ENCODE measurements around the gene SAMM50. TPM values are rescaled to one million over a fixed set of nuclear protein-coding genes. Genes with fewer than 3 reads are reported as not detected.

The SAMM50 gene
- total RNA-seq, 4 donors from 2014 or later = 21.6 to 28.6 (median 27.2) TPM

DNA sequence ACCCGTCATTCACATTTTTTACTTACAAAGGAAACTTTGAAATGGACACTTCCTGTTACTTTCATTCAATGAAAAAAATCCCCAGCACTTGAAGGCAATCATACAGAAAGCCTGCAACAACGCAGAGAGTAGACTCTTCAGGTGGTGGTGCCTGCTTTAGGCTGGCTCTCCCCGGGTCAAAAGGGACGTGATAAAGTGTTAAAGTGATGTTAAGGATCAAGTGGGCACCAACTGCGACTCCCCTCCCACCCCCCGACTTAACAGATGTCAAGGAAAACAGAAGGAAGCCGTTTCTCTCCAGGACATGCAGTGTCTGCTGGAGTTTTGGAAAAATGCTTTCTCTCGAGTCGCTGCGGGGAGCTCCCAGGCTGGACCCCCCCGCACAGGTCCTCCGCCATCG lies 32.1 kb upstream of the SAMM50 start:
- 3% methylated on average over 13 of the region's 13 CpGs for WGBS
- peaks cover 7 to 19% (median 17%) of the 10 kb centered on the region in 4 donors for H3K4me1 ChIP-seq
- H3K9me3 ChIP-seq = peaks cover 0 to 4% (median 0%) of the 10 kb centered on the region in 4 donors
- no peak for DNase-seq (ENCODE audit: extremely low spot score)
- TF ChIP-seq, protein P1, sequence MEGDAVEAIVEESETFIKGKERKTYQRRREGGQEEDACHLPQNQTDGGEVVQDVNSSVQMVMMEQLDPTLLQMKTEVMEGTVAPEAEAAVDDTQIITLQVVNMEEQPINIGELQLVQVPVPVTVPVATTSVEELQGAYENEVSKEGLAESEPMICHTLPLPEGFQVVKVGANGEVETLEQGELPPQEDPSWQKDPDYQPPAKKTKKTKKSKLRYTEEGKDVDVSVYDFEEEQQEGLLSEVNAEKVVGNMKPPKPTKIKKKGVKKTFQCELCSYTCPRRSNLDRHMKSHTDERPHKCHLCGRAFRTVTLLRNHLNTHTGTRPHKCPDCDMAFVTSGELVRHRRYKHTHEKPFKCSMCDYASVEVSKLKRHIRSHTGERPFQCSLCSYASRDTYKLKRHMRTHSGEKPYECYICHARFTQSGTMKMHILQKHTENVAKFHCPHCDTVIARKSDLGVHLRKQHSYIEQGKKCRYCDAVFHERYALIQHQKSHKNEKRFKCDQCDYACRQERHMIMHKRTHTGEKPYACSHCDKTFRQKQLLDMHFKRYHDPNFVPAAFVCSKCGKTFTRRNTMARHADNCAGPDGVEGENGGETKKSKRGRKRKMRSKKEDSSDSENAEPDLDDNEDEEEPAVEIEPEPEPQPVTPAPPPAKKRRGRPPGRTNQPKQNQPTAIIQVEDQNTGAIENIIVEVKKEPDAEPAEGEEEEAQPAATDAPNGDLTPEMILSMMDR (IDR thresholded peaks at IDR 0.05) = no peak
- TF ChIP-seq POLR2A (IDR thresholded peaks at IDR 0.05; ENCODE audit: low read depth) (no peak), EP300 (IDR thresholded peaks at IDR 0.05) (no peak), POLR2AphosphoS5 (IDR thresholded peaks at IDR 0.05) (no peak)
- peaks cover 7 to 71% (median 15%) of the 10 kb centered on the region in 4 donors for H3K27me3 ChIP-seq
- intact Hi-C loops (cut with DNase I) = no loop called here
- H3K36me3 ChIP-seq = no peaks in the 10 kb centered on the region
- H3K27ac ChIP-seq (replicated peaks in 1 of 4) = no peak overlapping the region
- peak overlapping the region; percentile 55 to 70 (median 64) for H3K4me3 ChIP-seq

GRCh38 chr22:43923631-43924464 lies 31.4 kb upstream of the SAMM50 start, which contains the start of gene PNPLA3:
Gene PNPLA3 (plus strand): TSS chr22:43923805. CDS start chr22:43923912, 107 bp downstream.
- H3K27ac ChIP-seq (replicated peaks in 1 of 4) = peak within 1 kb of the TSS in 1 of 4 donors; percentile 27
- H3K36me3 ChIP-seq = no peaks in the 10 kb centered on the region

GRCh38 chr22:43924877-43925276 lies 30.4 kb upstream of the SAMM50 start:
- H3K9me3 ChIP-seq = peaks cover 0 to 4% (median 0%) of the 10 kb centered on the region in 4 donors
- no peaks in the 10 kb centered on the region for H3K36me3 ChIP-seq
- intact Hi-C loops (cut with DNase I) = no loop called here
- peaks cover 7 to 19% (median 17%) of the 10 kb centered on the region in 4 donors for H3K4me1 ChIP-seq
- 66% methylated on average over 7 of the region's 7 CpGs for whole genome bisulfite sequencing
- no peak overlapping the region for H3K27ac ChIP-seq (replicated peaks in 1 of 4)
- no peak overlapping the region for H3K4me3 ChIP-seq
- TF ChIP-seq, protein P1 (IDR thresholded peaks at IDR 0.05) = no peak
- peaks cover 7 to 54% (median 15%) of the 10 kb centered on the region in 4 donors for H3K27me3 ChIP-seq
- DNase-seq (ENCODE audit: extremely low spot score) = no peak

More at GRCh38 chr22:43923631-43924464, 31.4 kb upstream of the SAMM50 start, which contains the start of gene PNPLA3:
- Histone ChIP-seq H3K27me3 (peaks cover 7 to 64% (median 15%) of the 10 kb centered on the region in 4 donors), H3K4me1 (peaks cover 7 to 19% (median 17%) of the 10 kb centered on the region in 4 donors), H3K4me3 (peak within 1 kb of the TSS; percentile 55 to 70 (median 64)), H3K9me3 (peaks cover 0 to 4% (median 0%) of the 10 kb centered on the region in 4 donors)
- DNase-seq (ENCODE audit: extremely low spot score) = no peak
- intact Hi-C loops (cut with DNase I) = no loop called here
- TF ChIP-seq POLR2A (IDR thresholded peaks at IDR 0.05; ENCODE audit: low read depth) (no peak), EP300 (IDR thresholded peaks at IDR 0.05) (no peak), POLR2AphosphoS5 (IDR thresholded peaks at IDR 0.05) (peak; percentile 54 to 64)
- TF ChIP-seq, protein P1 (IDR thresholded peaks at IDR 0.05) = no peak
- WGBS = 1% methylated on average over 62 of the region's 100 CpGs

DNA sequence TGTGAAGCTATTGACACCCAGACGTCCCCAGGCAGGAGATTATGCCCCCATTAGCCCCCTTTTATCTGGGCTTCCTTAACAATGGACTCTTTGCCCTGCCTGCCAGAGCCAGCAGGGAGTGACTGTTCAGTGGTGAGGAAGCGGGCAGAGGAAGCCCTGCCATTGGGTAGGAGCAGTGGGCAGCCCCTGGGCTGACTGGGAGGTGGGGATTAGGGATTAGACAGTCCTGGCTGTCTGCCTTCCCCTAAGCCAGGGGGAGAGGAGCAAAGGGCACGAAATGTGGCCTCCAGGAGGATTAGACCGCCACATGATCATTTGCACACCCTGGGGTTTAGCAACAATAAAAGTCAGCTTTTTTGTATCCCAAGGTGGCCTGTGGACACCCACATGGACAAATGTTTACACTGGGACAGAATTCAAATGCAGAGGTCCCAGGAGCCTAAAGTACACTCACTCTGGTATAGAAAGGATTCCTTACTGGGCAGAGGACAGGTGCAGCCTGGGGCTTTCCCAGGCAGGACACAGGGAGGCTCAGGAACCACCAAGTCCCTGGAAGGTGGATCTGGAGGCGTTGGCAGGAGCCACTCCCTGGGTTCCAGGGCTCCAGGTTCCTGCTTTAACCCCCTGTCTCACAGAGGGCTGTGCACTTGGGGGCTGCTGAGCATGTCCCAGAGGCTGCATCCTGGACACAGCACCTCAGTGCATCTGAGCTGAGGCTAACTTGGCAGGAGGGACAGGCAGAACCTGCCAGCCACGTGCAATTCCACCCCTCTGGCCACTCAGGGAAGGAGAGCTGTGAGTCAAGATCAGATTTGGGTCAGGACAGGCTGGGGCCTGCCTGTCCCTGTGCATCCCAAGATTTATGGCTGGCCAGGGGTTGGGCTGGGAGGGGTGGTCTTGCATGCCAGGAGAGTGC lies 29.6 kb upstream of the SAMM50 start:
- H3K27me3 ChIP-seq = peaks cover 7 to 47% (median 15%) of the 10 kb centered on the region in 4 donors
- peaks cover 0 to 4% (median 0%) of the 10 kb centered on the region in 4 donors for H3K9me3 ChIP-seq
- no peaks in the 10 kb centered on the region for H3K36me3 ChIP-seq
- H3K4me3 ChIP-seq = no peak overlapping the region
- TF ChIP-seq POLR2AphosphoS5 (IDR thresholded peaks at IDR 0.05) = no peak
- no peak for TF ChIP-seq EP300 (IDR thresholded peaks at IDR 0.05)
- no peak for TF ChIP-seq POLR2A (IDR thresholded peaks at IDR 0.05; ENCODE audit: low read depth)
- TF ChIP-seq, protein P1 (IDR thresholded peaks at IDR 0.05) = no peak
- peaks cover 7 to 19% (median 17%) of the 10 kb centered on the region in 4 donors for H3K4me1 ChIP-seq
- 82% methylated on average over 5 of the region's 6 CpGs for WGBS
- DNase-seq (ENCODE audit: extremely low spot score) = no peak
- intact Hi-C loops (cut with DNase I) = no loop called here
- H3K27ac ChIP-seq (replicated peaks in 1 of 4) = no peak overlapping the region

All from esophagus muscularis mucosa (tissue), 4 donors.